ENCODE measurements around the gene PRM1. TPM values are rescaled to one million over a fixed set of nuclear protein-coding genes. Genes with fewer than 3 reads are reported as not detected.
A peak's percentile ranks its signal among the peaks of the same experiment; 100 is the strongest.

The PRM1 gene
- total RNA-seq, 3 donors from 2014 or later (not counting 1 experiment from before 2014, with no cell fraction given), result not detected

GRCh38 chr16:11283820-11284248, 2.7 kb upstream of the PRM1 start:
- Mint-ChIP-seq H3K27me3 (ENCODE audit: low read depth in 2 of 2) (peaks cover 35 to 45% of the 10 kb centered on the region in 2 donors), H3K36me3 (no peaks in the 10 kb centered on the region), H3K9me3 (no peaks in the 10 kb centered on the region), H3K4me3 (no peak overlapping the region), H3K4me1 (no peaks in the 10 kb centered on the region), H3K27ac (no peak overlapping the region)
- no peak for TF ChIP-seq CTCF (IDR thresholded peaks at IDR 0.05)
- no peak overlapping the region for H3K4me3 ChIP-seq (ENCODE audit: low read length)
- no peak overlapping the region for H3K27ac ChIP-seq (ENCODE audit: low read length)
- 75% methylated on average over 4 of the region's 4 CpGs for WGBS (ENCODE audit: insufficient coverage)
- H3K36me3 ChIP-seq (ENCODE audit: control insufficient read depth, insufficient read depth, low read length), result no peaks in the 10 kb centered on the region
- H3K9me3 ChIP-seq (ENCODE audit: control insufficient read depth, insufficient read depth, low read length), result no peaks in the 10 kb centered on the region
- intact Hi-C loops (cut with micrococcal nuclease), result no loop called here
- no peak for ATAC-seq
- H3K4me1 ChIP-seq (ENCODE audit: control insufficient read depth, insufficient read depth, low read length), result no peaks in the 10 kb centered on the region
- H3K27me3 ChIP-seq (ENCODE audit: control insufficient read depth, insufficient read depth, low read length), result no peaks in the 10 kb centered on the region
- no peak for DNase-seq

- Histone ChIP-seq H3K9me3 (ENCODE audit: control insufficient read depth, insufficient read depth, low read length) (no peaks in the 10 kb centered on the region), H3K4me1 (ENCODE audit: control insufficient read depth, insufficient read depth, low read length) (no peaks in the 10 kb centered on the region), H3K27ac (ENCODE audit: low read length) (no peak overlapping the region), H3K27me3 (ENCODE audit: control insufficient read depth, insufficient read depth, low read length) (no peaks in the 10 kb centered on the region), H3K36me3 (ENCODE audit: control insufficient read depth, insufficient read depth, low read length) (no peaks in the 10 kb centered on the region), H3K4me3 (ENCODE audit: low read length) (no peak overlapping the region)
- no peak overlapping the region for H3K27ac Mint-ChIP-seq
- DNase-seq (no peak), ATAC-seq (peak in 1 of 3 donors; percentile 38)
- TF ChIP-seq CTCF (IDR thresholded peaks at IDR 0.05), result no peak
- H3K4me3 Mint-ChIP-seq, result no peak overlapping the region
- H3K36me3 Mint-ChIP-seq, result no peaks in the 10 kb centered on the region
- H3K27me3 Mint-ChIP-seq (ENCODE audit: low read depth in 2 of 2), result peaks cover 13 to 16% of the 10 kb centered on the region in 2 donors
- H3K9me3 Mint-ChIP-seq, result no peaks in the 10 kb centered on the region
- intact Hi-C loops (cut with micrococcal nuclease), result no loop called here
- H3K4me1 Mint-ChIP-seq, result no peaks in the 10 kb centered on the region
- 89% methylated on average over 7 of the region's 7 CpGs for WGBS (ENCODE audit: insufficient coverage)
Measured at GRCh38 chr16:11278681-11279628, 2.2 kb downstream of the PRM1 start.

- Histone ChIP-seq H3K4me3 (ENCODE audit: low read length) (no peak overlapping the region), H3K27me3 (ENCODE audit: control insufficient read depth, insufficient read depth, low read length) (no peaks in the 10 kb centered on the region), H3K4me1 (ENCODE audit: control insufficient read depth, insufficient read depth, low read length) (no peaks in the 10 kb centered on the region), H3K9me3 (ENCODE audit: control insufficient read depth, insufficient read depth, low read length) (no peaks in the 10 kb centered on the region), H3K27ac (ENCODE audit: low read length) (no peak overlapping the region), H3K36me3 (ENCODE audit: control insufficient read depth, insufficient read depth, low read length) (no peaks in the 10 kb centered on the region)
- no peaks in the 10 kb centered on the region for H3K9me3 Mint-ChIP-seq
- no peak overlapping the region for H3K27ac Mint-ChIP-seq
- TF ChIP-seq CTCF (IDR thresholded peaks at IDR 0.05), result no peak
- DNase-seq (no peak), ATAC-seq (no peak)
- H3K27me3 Mint-ChIP-seq (ENCODE audit: low read depth in 2 of 2), result peaks cover 9 to 16% of the 10 kb centered on the region in 2 donors
- no peaks in the 10 kb centered on the region for H3K36me3 Mint-ChIP-seq
- H3K4me1 Mint-ChIP-seq, result no peaks in the 10 kb centered on the region
- intact Hi-C loops (cut with micrococcal nuclease), result no loop called here
- H3K4me3 Mint-ChIP-seq, result no peak overlapping the region
- WGBS (ENCODE audit: insufficient coverage), result 86% methylated on average over 12 of the region's 12 CpGs
Measured at GRCh38 chr16:11277607-11278337, 3.4 kb downstream of the PRM1 start.
